GM12891 (cell line): ENCODE data around the gene EPB41L3.

Experiments used
- POLR2A ChIP-seq: IDR thresholded peaks from 2 replicates; pipeline ENCODE4 v1.6.1; 2011; ENCODE audit warnings: low read depth, low read length, control low read depth
- POLR2AphosphoS5 ChIP-seq: IDR thresholded peaks from 2 replicates; pipeline ENCODE4 v1.6.1; 2011; ENCODE audit warnings: low read depth, low read length, control low read depth
- POU2F2 ChIP-seq: IDR thresholded peaks from 2 replicates; pipeline ENCODE4 v1.6.1; 2011; ENCODE audit warnings: low read depth, mild to moderate bottlenecking, control low read depth, low read length, moderate library complexity

GRCh38 chr18:5444847-5445246 is 99.0 kb downstream of the EPB41L3 start:
- TF ChIP-seq POLR2A (no peak), POLR2AphosphoS5 (no peak), POU2F2 (no peak)
